ENCODE data around the gene GRIN1. TPM values are rescaled to one million over a fixed set of nuclear protein-coding genes. Genes with fewer than 3 reads are reported as not detected.

GRIN1 gene
- total and polyA plus RNA-seq, 2 donors (not counting 1 experiment from before 2014, with no cell fraction given): 0.04 TPM; not detected in 1

DNA sequence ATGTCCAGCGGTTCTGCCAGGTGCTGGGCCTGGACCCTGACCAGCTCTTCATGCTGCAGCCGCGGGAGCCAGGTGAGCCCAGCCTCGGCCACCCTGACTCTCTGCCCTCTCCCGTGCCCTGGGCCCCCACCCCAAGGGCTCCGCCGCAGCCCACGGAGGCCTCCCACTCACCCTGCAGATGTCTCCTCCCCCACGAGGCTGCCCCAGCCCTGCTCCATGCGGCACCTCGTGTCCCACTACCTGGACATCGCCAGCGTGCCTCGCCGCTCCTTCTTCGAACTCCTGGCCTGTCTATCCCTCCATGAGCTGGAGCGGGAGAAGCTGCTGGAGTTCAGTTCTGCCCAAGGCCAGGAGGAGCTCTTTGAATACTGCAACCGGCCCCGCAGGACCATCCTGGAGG lies 75.7 kb downstream of the GRIN1 start:
- ChIA-PET CTCF (no interaction called here), POLR2A (interaction anchor here (1.2 kb wide), 1 partner anchor 8 kb away, joined by 4 read pairs; no protein-coding TSS in a partner anchor)
- Mint-ChIP-seq H3K4me3 (no peak overlapping the region), H3K9me3 (ENCODE audit: insufficient read depth) (no peaks in the 10 kb centered on the region), H3K27ac (no peak overlapping the region), H3K27me3 (no peaks in the 10 kb centered on the region), H3K4me1 (no peaks in the 10 kb centered on the region)
- Histone ChIP-seq H3K79me2 (ENCODE audit: control insufficient read depth, insufficient read depth, low read length) (peaks cover 3% of the 10 kb centered on the region), H3K4me3 (ENCODE audit: control extremely low read depth in 1 of 5, extremely low read depth in 1 of 5, insufficient read depth in 1 of 5, low read depth in 2 of 5, low read length in 4 of 5) (no peak overlapping the region), H3K9ac (ENCODE audit: low read length) (no peak overlapping the region), H3K9me3 (ENCODE audit: control extremely low read depth in 1 of 3, control insufficient read depth in 2 of 3, insufficient read depth in 1 of 3, low read length in 2 of 3) (no peaks in the 10 kb centered on the region), H3K27me3 (replicated peaks in 1 of 4; ENCODE audit: control extremely low read depth in 1 of 4, control insufficient read depth in 3 of 4, insufficient read depth in 4 of 4, low read length in 3 of 4) (no peaks in the 10 kb centered on the region), H2AFZ (ENCODE audit: insufficient read depth, low read depth, low read length, poor library complexity, severe bottlenecking) (no peak overlapping the region), H3K27ac (ENCODE audit: low read length in 2 of 2) (no peak overlapping the region), H4K20me1 (ENCODE audit: control insufficient read depth, insufficient read depth, low read length, poor library complexity, severe bottlenecking) (no peaks in the 10 kb centered on the region), H3K4me1 (ENCODE audit: control insufficient read depth in 2 of 2, insufficient read depth in 2 of 2, low read length in 2 of 2) (no peaks in the 10 kb centered on the region), H3K4me2 (replicated peaks; ENCODE audit: low read depth, low read length, poor library complexity, severe bottlenecking) (no peak overlapping the region), H3K36me3 (replicated peaks in 1 of 2; ENCODE audit: control extremely low read depth in 1 of 2, control insufficient read depth in 1 of 2, extremely low read depth in 1 of 2, insufficient read depth in 2 of 2, low read length in 1 of 2) (no peaks in the 10 kb centered on the region)
- TF ChIP-seq EZH2 (IDR thresholded peaks at IDR 0.05; ENCODE audit: borderline replicate concordance, insufficient read depth, low read depth, low read length, poor library complexity, severe bottlenecking) (no peak), CTCF (IDR thresholded peaks at IDR 0.05) (no peak)
- 96% methylated on average over 19 of the region's 19 CpGs for WGBS (ENCODE audit: insufficient coverage)
- intact Hi-C loops (cut with micrococcal nuclease): no loop called here
- no peak for DNase-seq
- no peak for ATAC-seq (ENCODE audit: low read depth)

GRCh38 chr9:137215196-137215986 lies 76.4 kb downstream of the GRIN1 start:
- H3K27ac Mint-ChIP-seq: no peak overlapping the region
- Histone ChIP-seq H3K4me1 (ENCODE audit: control insufficient read depth in 2 of 2, insufficient read depth in 2 of 2, low read length in 2 of 2) (no peaks in the 10 kb centered on the region), H3K4me3 (ENCODE audit: control extremely low read depth in 1 of 5, extremely low read depth in 1 of 5, insufficient read depth in 1 of 5, low read depth in 2 of 5, low read length in 4 of 5) (no peak overlapping the region), H3K27ac (ENCODE audit: low read length in 2 of 2) (no peak overlapping the region), H3K79me2 (ENCODE audit: control insufficient read depth, insufficient read depth, low read length) (peaks cover 3% of the 10 kb centered on the region), H2AFZ (ENCODE audit: insufficient read depth, low read depth, low read length, poor library complexity, severe bottlenecking) (no peak overlapping the region), H4K20me1 (ENCODE audit: control insufficient read depth, insufficient read depth, low read length, poor library complexity, severe bottlenecking) (no peaks in the 10 kb centered on the region), H3K4me2 (replicated peaks; ENCODE audit: low read depth, low read length, poor library complexity, severe bottlenecking) (no peak overlapping the region), H3K9ac (ENCODE audit: low read length) (no peak overlapping the region), H3K27me3 (replicated peaks in 1 of 4; ENCODE audit: control extremely low read depth in 1 of 4, control insufficient read depth in 3 of 4, insufficient read depth in 4 of 4, low read length in 3 of 4) (no peaks in the 10 kb centered on the region), H3K9me3 (ENCODE audit: control extremely low read depth in 1 of 3, control insufficient read depth in 2 of 3, insufficient read depth in 1 of 3, low read length in 2 of 3) (no peaks in the 10 kb centered on the region), H3K36me3 (replicated peaks in 1 of 2; ENCODE audit: control extremely low read depth in 1 of 2, control insufficient read depth in 1 of 2, extremely low read depth in 1 of 2, insufficient read depth in 2 of 2, low read length in 1 of 2) (no peaks in the 10 kb centered on the region)
- CTCF ChIA-PET: no interaction called here
- no peaks in the 10 kb centered on the region for H3K27me3 Mint-ChIP-seq
- WGBS (ENCODE audit: insufficient coverage): 97% methylated on average over 22 of the region's 22 CpGs
- intact Hi-C loops (cut with micrococcal nuclease): no loop called here
- no peak overlapping the region for H3K4me3 Mint-ChIP-seq
- POLR2A ChIA-PET: no interaction called here
- H3K9me3 Mint-ChIP-seq (ENCODE audit: insufficient read depth): no peaks in the 10 kb centered on the region
- ATAC-seq (ENCODE audit: low read depth) (no peak), DNase-seq (no peak)
- no peaks in the 10 kb centered on the region for H3K4me1 Mint-ChIP-seq
- no peak for TF ChIP-seq CTCF (IDR thresholded peaks at IDR 0.05)
- TF ChIP-seq EZH2 (IDR thresholded peaks at IDR 0.05; ENCODE audit: borderline replicate concordance, insufficient read depth, low read depth, low read length, poor library complexity, severe bottlenecking): no peak
